H9 (cell line): ENCODE measurements around the gene CSRNP2. TPM values are rescaled to one million over a fixed set of nuclear protein-coding genes. Genes with fewer than 3 reads are reported as not detected.

Experiments used
- DNase-seq: peaks from one replicate; pipeline ENCODE4 v3.0.0-alpha.2; 2017
- H2AFZ ChIP-seq: one replicate; pipeline ENCODE4 v1.6.1; 2013; ENCODE audit warnings: mild to moderate bottlenecking, low read length, control low read depth, moderate library complexity
- H2AK5ac ChIP-seq: 2 replicates; pipeline ENCODE4 v1.6.1; 2013; ENCODE audit warnings: low read length, control low read depth, mixed read lengths; ENCODE audit not compliant: insufficient read length
- H2BK120ac ChIP-seq: one replicate; pipeline ENCODE4 v1.6.1; 2013; ENCODE audit warnings: low read depth, mild to moderate bottlenecking, low read length, control low read depth, inconsistent platforms; ENCODE audit not compliant: poor library complexity, severe bottlenecking
- H2BK12ac ChIP-seq: 2 replicates; pipeline ENCODE4 v1.6.1; 2013; ENCODE audit warnings: low read length, control low read depth, mixed read lengths, low read depth; ENCODE audit not compliant: insufficient read length
- H2BK15ac ChIP-seq: 2 replicates; pipeline ENCODE4 v1.6.1; 2013; ENCODE audit warnings: low read depth, low read length, control low read depth
- H2BK20ac ChIP-seq: one replicate; pipeline ENCODE4 v1.6.1; 2013; ENCODE audit warnings: low read depth, mild to moderate bottlenecking, low read length, control low read depth, inconsistent platforms; ENCODE audit not compliant: poor library complexity, severe bottlenecking
- H2BK5ac ChIP-seq: 2 replicates; pipeline ENCODE4 v1.6.1; 2013; ENCODE audit warnings: low read length, control low read depth, mixed read lengths; ENCODE audit not compliant: insufficient read length
- H3K14ac ChIP-seq: 2 replicates; pipeline ENCODE4 v1.6.1; 2013; ENCODE audit warnings: low read length, control low read depth; ENCODE audit not compliant: insufficient read depth
- H3K18ac ChIP-seq: 2 replicates; pipeline ENCODE4 v1.6.1; 2013; ENCODE audit warnings: low read depth, mild to moderate bottlenecking, mixed read lengths, low read length, control low read depth; ENCODE audit not compliant: insufficient read length
- H3K23ac ChIP-seq: 2 replicates; pipeline ENCODE4 v1.6.1; 2013; ENCODE audit warnings: low read length, control low read depth, mixed read lengths, low read depth; ENCODE audit not compliant: insufficient read length
- H3K23me2 ChIP-seq: 2 replicates; pipeline ENCODE4 v1.6.1; 2013; ENCODE audit warnings: low read depth, mild to moderate bottlenecking, mixed read lengths, low read length, control low read depth; ENCODE audit not compliant: insufficient read length, poor library complexity, severe bottlenecking
- H3K27ac ChIP-seq: 2 replicates; pipeline ENCODE4 v1.5.1; 2013; ENCODE audit warnings: low read length, control low read depth, mixed read lengths, low read depth; ENCODE audit not compliant: insufficient read length
- H3K27me3 ChIP-seq: 2 replicates; pipeline ENCODE4 v1.6.1; 2013; ENCODE audit warnings: low read length, control low read depth, inconsistent platforms; ENCODE audit not compliant: insufficient read depth
- H3K4ac ChIP-seq: 2 replicates; pipeline ENCODE4 v1.6.1; 2013; ENCODE audit warnings: low read depth, mild to moderate bottlenecking, control low read depth, inconsistent platforms, low read length, moderate library complexity
- H3K4me1 ChIP-seq: 2 replicates; pipeline ENCODE4 v1.6.1; 2013; ENCODE audit warnings: low read length, control low read depth, inconsistent platforms; ENCODE audit not compliant: insufficient read depth
- H3K4me2 ChIP-seq: 2 replicates; pipeline ENCODE4 v1.6.1; 2013; ENCODE audit warnings: low read length, control low read depth, mixed read lengths; ENCODE audit not compliant: insufficient read length, insufficient read depth
- H3K56ac ChIP-seq: 2 replicates; pipeline ENCODE4 v1.6.1; 2013; ENCODE audit warnings: low read depth, mild to moderate bottlenecking, mixed read lengths, low read length, control low read depth; ENCODE audit not compliant: insufficient read length
- H3K79me1 ChIP-seq: 2 replicates; pipeline ENCODE4 v1.6.1; 2013; ENCODE audit warnings: low read depth, mild to moderate bottlenecking, moderate library complexity, low read length, control low read depth, inconsistent platforms; ENCODE audit not compliant: insufficient read depth, poor library complexity, severe bottlenecking
- H3K79me2 ChIP-seq: 2 replicates; pipeline ENCODE4 v1.6.1; 2013; ENCODE audit warnings: low read length, control low read depth, inconsistent platforms; ENCODE audit not compliant: insufficient read depth
- H3K9ac ChIP-seq: 2 replicates; pipeline ENCODE4 v1.6.1; 2013; ENCODE audit warnings: low read length, control low read depth, mixed read lengths; ENCODE audit not compliant: insufficient read length; ENCODE audit errors: extremely low read depth
- H3K9me3 ChIP-seq: one replicate; pipeline ENCODE4 v1.6.1; 2013; ENCODE audit warnings: low read depth, low read length, inconsistent platforms; ENCODE audit not compliant: control insufficient read depth
- H3T11ph ChIP-seq: one replicate; pipeline ENCODE4 v1.6.1; 2013; ENCODE audit warnings: mild to moderate bottlenecking, low read length, control low read depth, inconsistent platforms
- H4K20me1 ChIP-seq: one replicate; pipeline ENCODE4 v1.6.1; 2013; ENCODE audit not compliant: control insufficient read depth, insufficient read length, insufficient read depth
- H4K5ac ChIP-seq: 2 replicates; pipeline ENCODE4 v1.6.1; 2013; ENCODE audit warnings: low read depth, mild to moderate bottlenecking, mixed read lengths, low read length, control low read depth; ENCODE audit not compliant: insufficient read length
- H4K8ac ChIP-seq: replicated peaks from 2 replicates; pipeline ENCODE4 v1.6.1; 2013; ENCODE audit warnings: low read length, control low read depth, mixed read lengths, low read depth; ENCODE audit not compliant: insufficient read length
- H4K91ac ChIP-seq: 2 replicates; pipeline ENCODE4 v1.6.1; 2013; ENCODE audit warnings: low read depth, mild to moderate bottlenecking, moderate library complexity, mixed read lengths, low read length, control low read depth; ENCODE audit not compliant: insufficient read length
- H3K27ac Mint-ChIP-seq, 3 experiments: 2 replicates in 2 of 3; 3 replicates in 1 of 3; pipeline ENCODE4 v1.8.0; 2020 to 2021; ENCODE audit warnings: mixed read lengths in 3 of 3, mild to moderate bottlenecking in 1 of 3, moderate library complexity in 1 of 3
- H3K27me3 Mint-ChIP-seq: 2 replicates; pipeline ENCODE4 v1.8.0; 2021; ENCODE audit warnings: low read depth, mild to moderate bottlenecking, moderate library complexity, mixed read lengths
- H3K36me3 Mint-ChIP-seq, 3 experiments: 2 replicates in 2 of 3; 3 replicates in 1 of 3; pipeline ENCODE4 v1.8.0; 2020 to 2021; ENCODE audit warnings: low read depth in 3 of 3, mixed read lengths in 3 of 3; ENCODE audit not compliant: insufficient read depth in 1 of 3
- H3K4me1 Mint-ChIP-seq, 2 experiments: 2 replicates each; pipeline ENCODE4 v1.8.0; 2020; ENCODE audit warnings: mixed read lengths in 2 of 2
- H3K4me3 Mint-ChIP-seq, 2 experiments: 2 replicates in 1 of 2; 3 replicates in 1 of 2; pipeline ENCODE4 v1.8.0; 2020 to 2021; ENCODE audit warnings: mild to moderate bottlenecking in 2 of 2, mixed read lengths in 2 of 2, moderate library complexity in 1 of 2
- H3K9me3 Mint-ChIP-seq, 2 experiments: 2 replicates in 1 of 2; 3 replicates in 1 of 2; pipeline ENCODE4 v1.8.0; 2020; ENCODE audit warnings: mild to moderate bottlenecking in 2 of 2, mixed read lengths in 2 of 2, moderate library complexity in 1 of 2
- WGBS: extraction: QIAGEN DNeasy Blood & Tissue Kit; methylation state at CpG from one replicate; pipeline ENCODE4 v1.1.7; 2013; ENCODE audit warnings: missing lambda C conversion rate, low lambda C conversion rate, mixed read lengths; ENCODE audit not compliant: insufficient read length; ENCODE audit errors: extremely low coverage; 5-methylcytosine and 5-hydroxymethylcytosine counted together
- total RNA-seq: library from RNA; stranded (reverse); gene quantifications from 2 replicates; pipeline ENCODE4 v1.2.1, GENCODE V29; 2021
- TF ChIP-seq, protein P1 (sequence below): fragments of 200-600 bp; sonication (generic); conservative IDR thresholded peaks from 3 replicates; pipeline ENCODE4 v1.8.0; 2021; ENCODE audit warnings: antibody characterized with exemption, mild to moderate bottlenecking

Gene CSRNP2
- total RNA-seq, 1 experiment from 2014 or later = 38.6 TPM

- H2BK120ac ChIP-seq = no peak overlapping the region
- H3K9ac ChIP-seq = no peak overlapping the region
- H3K79me2 ChIP-seq = no peaks in the 10 kb centered on the region
- DNase-seq = no peak
- no peak overlapping the region for H3K4ac ChIP-seq
- H3K9me3 ChIP-seq = no peaks in the 10 kb centered on the region
- no peak overlapping the region for H4K91ac ChIP-seq
- H3T11ph ChIP-seq = no peak overlapping the region
- H4K20me1 ChIP-seq = no peaks in the 10 kb centered on the region
- no peaks in the 10 kb centered on the region for H3K27me3 Mint-ChIP-seq
- H4K8ac ChIP-seq = no peak overlapping the region
- no peak overlapping the region for H3K4me3 Mint-ChIP-seq
- no CpG with 5 or more reads among the region's 7 CpGs for WGBS
- no peak overlapping the region for H3K23ac ChIP-seq
- H3K27ac Mint-ChIP-seq = 0 out of 7 replicates have a peak overlapping the region, but pooled peaks of 1 of the 3 experiments have one; percentile 61
- no peak overlapping the region for H2BK5ac ChIP-seq
- H4K5ac ChIP-seq = no peak overlapping the region
- H2AFZ ChIP-seq = no peak overlapping the region
- no peak overlapping the region for H3K14ac ChIP-seq
- H2BK12ac ChIP-seq = no peak overlapping the region
- H2BK15ac ChIP-seq = no peak overlapping the region
- no peaks in the 10 kb centered on the region for H3K27me3 ChIP-seq
- no peaks in the 10 kb centered on the region for H3K4me1 ChIP-seq
- no peaks in the 10 kb centered on the region for H3K9me3 Mint-ChIP-seq
- TF ChIP-seq, protein P1, sequence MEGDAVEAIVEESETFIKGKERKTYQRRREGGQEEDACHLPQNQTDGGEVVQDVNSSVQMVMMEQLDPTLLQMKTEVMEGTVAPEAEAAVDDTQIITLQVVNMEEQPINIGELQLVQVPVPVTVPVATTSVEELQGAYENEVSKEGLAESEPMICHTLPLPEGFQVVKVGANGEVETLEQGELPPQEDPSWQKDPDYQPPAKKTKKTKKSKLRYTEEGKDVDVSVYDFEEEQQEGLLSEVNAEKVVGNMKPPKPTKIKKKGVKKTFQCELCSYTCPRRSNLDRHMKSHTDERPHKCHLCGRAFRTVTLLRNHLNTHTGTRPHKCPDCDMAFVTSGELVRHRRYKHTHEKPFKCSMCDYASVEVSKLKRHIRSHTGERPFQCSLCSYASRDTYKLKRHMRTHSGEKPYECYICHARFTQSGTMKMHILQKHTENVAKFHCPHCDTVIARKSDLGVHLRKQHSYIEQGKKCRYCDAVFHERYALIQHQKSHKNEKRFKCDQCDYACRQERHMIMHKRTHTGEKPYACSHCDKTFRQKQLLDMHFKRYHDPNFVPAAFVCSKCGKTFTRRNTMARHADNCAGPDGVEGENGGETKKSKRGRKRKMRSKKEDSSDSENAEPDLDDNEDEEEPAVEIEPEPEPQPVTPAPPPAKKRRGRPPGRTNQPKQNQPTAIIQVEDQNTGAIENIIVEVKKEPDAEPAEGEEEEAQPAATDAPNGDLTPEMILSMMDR = no peak
- H3K18ac ChIP-seq = no peak overlapping the region
- H3K36me3 Mint-ChIP-seq = peaks cover 24 to 89% (median 78%) of the 10 kb centered on the region in 3 experiments; a peak in 6 of 7 replicates
- no peak overlapping the region for H2AK5ac ChIP-seq
- no peak overlapping the region for H3K27ac ChIP-seq
- no peaks in the 10 kb centered on the region for H3K79me1 ChIP-seq
- no peaks in the 10 kb centered on the region for H3K23me2 ChIP-seq
- no peak overlapping the region for H2BK20ac ChIP-seq
- H3K4me1 Mint-ChIP-seq = no peaks in the 10 kb centered on the region
- no peak overlapping the region for H3K56ac ChIP-seq
- no peak overlapping the region for H3K4me2 ChIP-seq
Observed at GRCh38 chr12:51067771-51068170, 15.6 kb downstream of the CSRNP2 start.
